GM19397 (cell line): ENCODE results near the gene ETV1.
"Not testable (repeated sequence)": the region's sequence is repeated elsewhere in the genome, so short reads cannot be mapped to it uniquely, and the experiment has no call there.

Experiments used
- ATAC-seq: cut with Tn5 transposase; IDR thresholded peaks from one replicate; pipeline ENCODE4 v1.9.1; 2021; ENCODE audit warnings: mild to moderate bottlenecking, moderate library complexity; ENCODE audit not compliant: unreplicated experiment

The ETV1 gene

GRCh38 chr7:13933091-13933490 is 56.4 kb downstream of the ETV1 start:
- ATAC-seq = no peak

GRCh38 chr7:13932131-13932530 is 57.3 kb downstream of the ETV1 start:
- no peak for ATAC-seq

GRCh38 chr7:13921062-13921461 is 68.4 kb downstream of the ETV1 start:
- ATAC-seq = no peak

- no peak for ATAC-seq
Observed at GRCh38 chr7:13920053-13920697, 69.3 kb downstream of the ETV1 start.

GRCh38 chr7:13918333-13918732 is 71.1 kb downstream of the ETV1 start:
- not testable (repeated sequence) for ATAC-seq

- not testable (repeated sequence) for ATAC-seq
Observed at GRCh38 chr7:13917103-13917502, 72.4 kb downstream of the ETV1 start.

- ATAC-seq = no peak
Observed at GRCh38 chr7:13915891-13916290, 73.6 kb downstream of the ETV1 start.

GRCh38 chr7:13912715-13913278 is 76.7 kb downstream of the ETV1 start:
- ATAC-seq = no peak

- no peak for ATAC-seq
Observed at GRCh38 chr7:13911909-13912308, 77.6 kb downstream of the ETV1 start.

- no peak for ATAC-seq
Observed at GRCh38 chr7:13910805-13911551, 78.5 kb downstream of the ETV1 start.

GRCh38 chr7:13908667-13909397 is 80.6 kb downstream of the ETV1 start:
- no peak for ATAC-seq

GRCh38 chr7:13907831-13908230 is 81.6 kb downstream of the ETV1 start:
- ATAC-seq = no peak

- ATAC-seq = no peak
Observed at GRCh38 chr7:13904689-13905088, 84.8 kb downstream of the ETV1 start.

- no peak for ATAC-seq
Observed at GRCh38 chr7:13904007-13904406, 85.5 kb downstream of the ETV1 start.

- no peak for ATAC-seq
Observed at GRCh38 chr7:13901577-13901976, 87.9 kb downstream of the ETV1 start.

GRCh38 chr7:13898957-13899670 is 90.4 kb downstream of the ETV1 start:
- no peak for ATAC-seq

GRCh38 chr7:13897819-13898218 is 91.6 kb downstream of the ETV1 start:
- no peak for ATAC-seq

- ATAC-seq = no peak
Observed at GRCh38 chr7:13894954-13895353, 94.5 kb downstream of the ETV1 start.

- ATAC-seq = no peak
Observed at GRCh38 chr7:13894377-13894776, 95.1 kb downstream of the ETV1 start.

- no peak for ATAC-seq
Observed at GRCh38 chr7:13890793-13891192, 98.7 kb downstream of the ETV1 start.

GRCh38 chr7:13886356-13886755 is 103.1 kb downstream of the ETV1 start:
- ATAC-seq = no peak
